ENCODE results near the gene GNA12. TPM values are rescaled to one million over a fixed set of nuclear protein-coding genes. Genes with fewer than 3 reads are reported as not detected.

GNA12 gene
- total RNA-seq, 2 donors from 2014 or later, result 26.3 to 38.8 TPM

- no peaks in the 10 kb centered on the region for H3K27me3 ChIP-seq
- TF ChIP-seq CTCF (IDR thresholded peaks at IDR 0.05), result no peak
- peak overlapping the region in 1 of 2 donors; percentile 42 for H3K27ac ChIP-seq
- H3K36me3 ChIP-seq, result peaks cover 5% of the 10 kb centered on the region
- H3K9me3 ChIP-seq, result no peaks in the 10 kb centered on the region
- DNase-seq (ENCODE audit: low spot score), result no peak
- peaks cover 0 to 40% of the 10 kb centered on the region in 2 donors for H3K4me1 ChIP-seq
- H3K4me3 ChIP-seq, result no peak overlapping the region
These were observed 9.2 kb downstream of the GNA12 start for GRCh38 chr7:2834748-2835441.

- Histone ChIP-seq H3K4me3 (no peak overlapping the region), H3K27ac (peak overlapping the region; percentile 17 to 52), H3K27me3 (no peaks in the 10 kb centered on the region), H3K4me1 (peaks cover 0 to 36% of the 10 kb centered on the region in 2 donors), H3K9me3 (no peaks in the 10 kb centered on the region), H3K36me3 (peaks cover 5% of the 10 kb centered on the region)
- no peak for DNase-seq (ENCODE audit: low spot score)
- no peak for TF ChIP-seq CTCF (IDR thresholded peaks at IDR 0.05)
These were observed 10.8 kb downstream of the GNA12 start for GRCh38 chr7:2833083-2833910.

- DNase-seq (ENCODE audit: low spot score), result no peak
- Histone ChIP-seq H3K9me3 (no peaks in the 10 kb centered on the region), H3K36me3 (peaks cover 5% of the 10 kb centered on the region), H3K27ac (peak overlapping the region in 1 of 2 donors; percentile 52), H3K4me3 (no peak overlapping the region), H3K4me1 (peaks cover 0 to 30% of the 10 kb centered on the region in 2 donors), H3K27me3 (no peaks in the 10 kb centered on the region)
- no peak for TF ChIP-seq CTCF (IDR thresholded peaks at IDR 0.05)
These were observed 11.6 kb downstream of the GNA12 start for GRCh38 chr7:2832461-2832860.

GRCh38 chr7:2830609-2831376, 13.3 kb downstream of the GNA12 start:
- no peak overlapping the region for H3K4me3 ChIP-seq
- H3K27me3 ChIP-seq, result no peaks in the 10 kb centered on the region
- H3K4me1 ChIP-seq, result peaks cover 0 to 27% of the 10 kb centered on the region in 2 donors
- peaks cover 5% of the 10 kb centered on the region for H3K36me3 ChIP-seq
- no peak for DNase-seq (ENCODE audit: low spot score)
- no peaks in the 10 kb centered on the region for H3K9me3 ChIP-seq
- H3K27ac ChIP-seq, result no peak overlapping the region
- TF ChIP-seq CTCF (IDR thresholded peaks at IDR 0.05), result no peak

GRCh38 chr7:2829040-2829439, 15.1 kb downstream of the GNA12 start:
- no peak for TF ChIP-seq CTCF (IDR thresholded peaks at IDR 0.05)
- no peaks in the 10 kb centered on the region for H3K9me3 ChIP-seq
- no peak overlapping the region for H3K4me3 ChIP-seq
- no peak for DNase-seq (ENCODE audit: low spot score)
- no peak overlapping the region for H3K27ac ChIP-seq
- H3K36me3 ChIP-seq, result no peaks in the 10 kb centered on the region
- no peaks in the 10 kb centered on the region for H3K27me3 ChIP-seq
- H3K4me1 ChIP-seq, result peaks cover 0 to 45% of the 10 kb centered on the region in 2 donors

Measured in right atrium auricular region (tissue), 2 donors.